Measurements from ENCODE around the gene FTSJ3.

The FTSJ3 gene

GRCh38 chr17:63772801-63773271, 54.6 kb downstream of the FTSJ3 start:
- peaks cover 92% of the 10 kb centered on the region for H3K79me2 ChIP-seq (ENCODE audit: low read length)
- H3K9me2 ChIP-seq (replicated peaks; ENCODE audit: insufficient read depth, low read length), result no peaks in the 10 kb centered on the region
- no peaks in the 10 kb centered on the region for H3K27me3 ChIP-seq (replicated peaks; ENCODE audit: insufficient read depth, low read length)
- H3K9ac ChIP-seq (ENCODE audit: low read length), result peak overlapping the region; percentile 87
- 0 out of 2 replicates have a peak, but pooled peaks cover 3% of the 10 kb centered on the region for H3K36me3 ChIP-seq (replicated peaks; ENCODE audit: insufficient read depth, low read length)
- peak overlapping the region; percentile 93 for H3K4me3 ChIP-seq (ENCODE audit: low read length)
- 0 out of 2 replicates have a peak, but pooled peaks cover 3% of the 10 kb centered on the region for H4K20me1 ChIP-seq (ENCODE audit: insufficient read depth, low read length)
- H3K27ac ChIP-seq (ENCODE audit: low read length), result peak overlapping the region; percentile 93
- peak overlapping the region; percentile 90 for H2AFZ ChIP-seq (ENCODE audit: low read length)
- H3K4me1 ChIP-seq (ENCODE audit: low read length), result peaks cover 12% of the 10 kb centered on the region; the same call in 1 of the 2 replicates
- TF ChIP-seq CTCF (IDR thresholded peaks at IDR 0.05; ENCODE audit: low read length) (no peak), EZH2 (optimal IDR thresholded peaks at IDR 0.05; ENCODE audit: low read depth, low read length) (no peak), EZH2phosphoT487 (IDR thresholded peaks at IDR 0.05; ENCODE audit: low read length) (no peak)
- peak; percentile 26 for DNase-seq
- peaks cover 14% of the 10 kb centered on the region for H3F3A ChIP-seq (ENCODE audit: insufficient read depth, low read length)
- H3K4me2 ChIP-seq (ENCODE audit: low read depth, low read length), result peak overlapping the region; percentile 63
- H3K9me3 ChIP-seq (replicated peaks; ENCODE audit: insufficient read depth, low read length), result no peaks in the 10 kb centered on the region
